Kidney epithelial cell (primary cell): ENCODE data around the gene CERS5. TPM values are rescaled to one million over a fixed set of nuclear protein-coding genes. Genes with fewer than 3 reads are reported as not detected.

ENCODE experiments used
- DNase-seq: peaks from one replicate; pipeline ENCODE4 v3.0.0-alpha.2; 2010; ENCODE audit warnings: low read depth
- H3K27me3 ChIP-seq: 2 replicates; pipeline ENCODE4 v1.6.0; 2011; ENCODE audit warnings: low read length; ENCODE audit not compliant: control insufficient read depth, insufficient read depth
- H3K36me3 ChIP-seq: 2 replicates; pipeline ENCODE4 v1.5.1; 2011; ENCODE audit warnings: low read length; ENCODE audit not compliant: control insufficient read depth, insufficient read depth
- H3K4me3 ChIP-seq: 2 replicates; pipeline ENCODE4 v1.5.1; 2011; ENCODE audit warnings: low read depth, mild to moderate bottlenecking, control low read depth, low read length
- total RNA-seq: library from RNA; depleted of rRNA; stranded (reverse); fragments of >200 nt; gene quantifications from 2 replicates; pipeline ENCODE4 v1.2.3, GENCODE V29; 2015
- TF ChIP-seq, protein P1 (sequence below): IDR thresholded peaks from 2 replicates; pipeline ENCODE4 v1.5.1; 2011; ENCODE audit warnings: mild to moderate bottlenecking, moderate library complexity, low read length, control low read depth, inconsistent platforms; ENCODE audit not compliant: insufficient read depth, poor library complexity, severe bottlenecking

Gene CERS5
- total RNA-seq, 1 donor from 2014 or later = 40.9 TPM

GRCh38 chr12:50103767-50104321 is 63.3 kb downstream of the CERS5 start, which contains the start of gene GPD1:
GPD1 (plus strand) TSS chr12:50104008; CDS start chr12:50104051, 43 bp downstream.
- no peak for DNase-seq
- TF ChIP-seq, protein P1, sequence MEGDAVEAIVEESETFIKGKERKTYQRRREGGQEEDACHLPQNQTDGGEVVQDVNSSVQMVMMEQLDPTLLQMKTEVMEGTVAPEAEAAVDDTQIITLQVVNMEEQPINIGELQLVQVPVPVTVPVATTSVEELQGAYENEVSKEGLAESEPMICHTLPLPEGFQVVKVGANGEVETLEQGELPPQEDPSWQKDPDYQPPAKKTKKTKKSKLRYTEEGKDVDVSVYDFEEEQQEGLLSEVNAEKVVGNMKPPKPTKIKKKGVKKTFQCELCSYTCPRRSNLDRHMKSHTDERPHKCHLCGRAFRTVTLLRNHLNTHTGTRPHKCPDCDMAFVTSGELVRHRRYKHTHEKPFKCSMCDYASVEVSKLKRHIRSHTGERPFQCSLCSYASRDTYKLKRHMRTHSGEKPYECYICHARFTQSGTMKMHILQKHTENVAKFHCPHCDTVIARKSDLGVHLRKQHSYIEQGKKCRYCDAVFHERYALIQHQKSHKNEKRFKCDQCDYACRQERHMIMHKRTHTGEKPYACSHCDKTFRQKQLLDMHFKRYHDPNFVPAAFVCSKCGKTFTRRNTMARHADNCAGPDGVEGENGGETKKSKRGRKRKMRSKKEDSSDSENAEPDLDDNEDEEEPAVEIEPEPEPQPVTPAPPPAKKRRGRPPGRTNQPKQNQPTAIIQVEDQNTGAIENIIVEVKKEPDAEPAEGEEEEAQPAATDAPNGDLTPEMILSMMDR = no peak
- Histone ChIP-seq H3K4me3 (no peak within 1 kb of the TSS), H3K36me3 (no peaks in the 10 kb centered on the region), H3K27me3 (peaks cover 3% of the 10 kb centered on the region)

DNA sequence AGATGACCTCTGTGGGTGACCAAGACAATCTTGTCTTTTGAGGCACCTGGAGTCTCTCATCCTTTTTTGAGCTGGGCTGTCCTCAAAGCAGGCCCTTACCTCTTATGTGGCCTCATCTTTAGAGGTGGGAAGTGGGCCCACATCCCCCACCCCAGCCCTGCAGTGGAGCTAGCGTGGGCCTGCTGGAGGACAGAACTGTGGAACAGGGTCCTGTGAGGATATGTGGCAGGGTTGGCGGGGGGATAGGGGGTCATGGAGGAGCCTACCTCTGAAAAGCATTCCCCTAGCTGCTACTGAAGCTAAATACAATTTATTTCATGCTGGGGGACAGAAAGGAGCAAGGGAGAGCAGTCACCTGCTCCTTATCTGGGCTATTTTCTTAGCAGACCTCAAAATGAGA is 63.8 kb downstream of the CERS5 start:
- DNase-seq = no peak
- TF ChIP-seq, protein P1 = no peak

GRCh38 chr12:50102646-50103309 is 64.4 kb downstream of the CERS5 start:
- TF ChIP-seq, protein P1 = no peak
- Histone ChIP-seq H3K4me3 (no peak overlapping the region), H3K27me3 (peaks cover 3% of the 10 kb centered on the region), H3K36me3 (peaks cover 3% of the 10 kb centered on the region)
- no peak for DNase-seq

More for the DNA sequence above, 63.8 kb downstream of the CERS5 start:
- Histone ChIP-seq H3K36me3 (no peaks in the 10 kb centered on the region), H3K27me3 (peaks cover 3% of the 10 kb centered on the region), H3K4me3 (no peak overlapping the region)

- TF ChIP-seq, protein P1 = no peak
- no peak for DNase-seq
- Histone ChIP-seq H3K27me3 (peaks cover 3% of the 10 kb centered on the region), H3K4me3 (no peak overlapping the region), H3K36me3 (peaks cover 3% of the 10 kb centered on the region)
These were observed 65.0 kb downstream of the CERS5 start for GRCh38 chr12:50102131-50102531.

GRCh38 chr12:50101663-50102062 is 65.5 kb downstream of the CERS5 start:
- no peak for DNase-seq
- Histone ChIP-seq H3K27me3 (peaks cover 3% of the 10 kb centered on the region), H3K4me3 (no peak overlapping the region), H3K36me3 (peaks cover 3% of the 10 kb centered on the region)
- TF ChIP-seq, protein P1 = peak; percentile 46

DNA sequence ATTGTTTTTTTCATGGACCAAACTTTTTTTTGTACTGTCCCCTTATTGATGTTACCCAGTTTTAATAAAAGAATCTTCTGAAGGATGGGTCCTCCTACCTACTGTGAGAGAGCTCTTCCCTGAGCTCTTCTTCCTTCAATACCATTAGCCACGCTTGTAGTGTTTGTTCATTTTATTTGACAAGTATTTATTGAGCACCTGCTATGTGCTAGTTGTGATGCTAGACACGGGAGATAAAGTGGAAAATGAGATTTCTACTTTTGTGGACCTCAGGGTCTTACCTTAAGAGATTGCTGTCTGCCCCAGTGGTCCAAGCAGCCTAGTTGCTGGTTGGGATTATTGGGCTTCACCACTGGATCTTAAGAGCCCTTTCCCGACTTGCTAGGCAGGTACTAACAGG is 66.6 kb downstream of the CERS5 start:
- Histone ChIP-seq H3K36me3 (peaks cover 3% of the 10 kb centered on the region), H3K27me3 (peaks cover 3% of the 10 kb centered on the region), H3K4me3 (no peak overlapping the region)
- TF ChIP-seq, protein P1 = no peak
- no peak for DNase-seq
